SJSA1 (cell line): ENCODE measurements around the gene ALG9. TPM values are rescaled to one million over a fixed set of nuclear protein-coding genes. Genes with fewer than 3 reads are reported as not detected.

Experiments used
- DNase-seq, 2 experiments: peaks; one replicate each; pipeline ENCODE4 v3.0.0-alpha.2; 2015 to 2020; ENCODE audit warnings: low spot score in 2 of 2, low read depth in 1 of 2
- H3K27ac ChIP-seq: fragments of 250-450 bp; sonication (Bioruptor Pico); 2 replicates; pipeline ENCODE4 v1.5.1; 2020; ENCODE audit warnings: mild to moderate bottlenecking, moderate library complexity
- H3K27me3 ChIP-seq: fragments of 250-450 bp; sonication (Bioruptor Pico); replicated peaks from 2 replicates; pipeline ENCODE4 v1.5.1; 2020; ENCODE audit warnings: mild to moderate bottlenecking, moderate library complexity
- H3K36me3 ChIP-seq: fragments of 250-450 bp; sonication (Bioruptor Pico); 2 replicates; pipeline ENCODE4 v1.5.1; 2020; ENCODE audit warnings: mild to moderate bottlenecking
- H3K4me1 ChIP-seq: fragments of 250-450 bp; sonication (Bioruptor Pico); replicated peaks from 2 replicates; pipeline ENCODE4 v1.6.1; 2021; ENCODE audit warnings: mild to moderate bottlenecking
- H3K4me3 ChIP-seq: fragments of 250-450 bp; sonication (Bioruptor Pico); 2 replicates; pipeline ENCODE4 v1.5.1; 2020; ENCODE audit warnings: mild to moderate bottlenecking
- H3K9me3 ChIP-seq: fragments of 250-450 bp; sonication (Bioruptor Pico); replicated peaks from 2 replicates; pipeline ENCODE4 v1.5.1; 2020; ENCODE audit warnings: mild to moderate bottlenecking
- total RNA-seq: library from RNA; depleted of rRNA; stranded (reverse); fragments of >200 nt; shearing (Covaris generic); gene quantifications from 2 replicates; pipeline ENCODE4 v1.2.3, GENCODE V29; 2014; rRNA removed

The ALG9 gene
- total RNA-seq, 1 experiment from 2014 or later: 24.9 TPM

DNA sequence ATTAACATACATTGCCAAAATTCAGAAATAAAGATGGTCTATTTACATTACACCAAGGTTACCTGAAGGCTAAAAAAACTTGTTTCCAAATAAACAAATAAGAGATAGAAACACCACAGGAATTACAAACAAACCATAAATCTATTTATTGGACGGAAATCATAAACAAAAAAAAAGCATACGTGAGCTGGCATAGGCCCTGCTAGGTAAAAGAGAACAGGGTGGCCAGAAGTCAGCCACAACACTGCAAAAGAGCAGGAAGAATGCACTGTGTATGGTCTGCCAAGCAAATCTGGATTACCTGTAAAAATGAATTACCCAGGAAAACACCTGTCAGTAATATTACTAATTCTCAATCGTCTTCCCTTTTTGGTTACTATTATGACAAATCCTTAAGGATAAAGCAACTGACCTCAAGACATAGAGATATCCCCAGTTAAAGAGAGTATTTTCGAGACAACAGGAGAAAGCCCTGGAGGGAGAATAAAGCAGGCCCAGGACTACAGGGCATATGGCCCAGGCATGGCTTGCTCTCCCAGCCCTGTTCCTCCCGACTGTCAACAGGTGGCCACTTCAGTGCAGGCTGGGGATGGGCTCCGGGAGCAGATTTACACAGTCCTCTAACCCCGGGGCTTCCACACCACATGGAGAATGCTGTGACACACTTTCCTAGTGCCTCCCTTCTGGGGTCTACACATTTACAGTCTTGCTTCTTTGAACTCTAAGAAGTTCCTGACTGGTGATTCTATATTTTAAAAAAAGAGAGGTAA lies 123.2 kb downstream of the ALG9 start:
- Histone ChIP-seq H3K36me3 (peaks cover 51% of the 10 kb centered on the region), H3K27me3 (no peaks in the 10 kb centered on the region), H3K9me3 (no peaks in the 10 kb centered on the region), H3K4me3 (no peak overlapping the region), H3K27ac (no peak overlapping the region), H3K4me1 (peaks cover 17% of the 10 kb centered on the region)
- DNase-seq: no peak

DNA sequence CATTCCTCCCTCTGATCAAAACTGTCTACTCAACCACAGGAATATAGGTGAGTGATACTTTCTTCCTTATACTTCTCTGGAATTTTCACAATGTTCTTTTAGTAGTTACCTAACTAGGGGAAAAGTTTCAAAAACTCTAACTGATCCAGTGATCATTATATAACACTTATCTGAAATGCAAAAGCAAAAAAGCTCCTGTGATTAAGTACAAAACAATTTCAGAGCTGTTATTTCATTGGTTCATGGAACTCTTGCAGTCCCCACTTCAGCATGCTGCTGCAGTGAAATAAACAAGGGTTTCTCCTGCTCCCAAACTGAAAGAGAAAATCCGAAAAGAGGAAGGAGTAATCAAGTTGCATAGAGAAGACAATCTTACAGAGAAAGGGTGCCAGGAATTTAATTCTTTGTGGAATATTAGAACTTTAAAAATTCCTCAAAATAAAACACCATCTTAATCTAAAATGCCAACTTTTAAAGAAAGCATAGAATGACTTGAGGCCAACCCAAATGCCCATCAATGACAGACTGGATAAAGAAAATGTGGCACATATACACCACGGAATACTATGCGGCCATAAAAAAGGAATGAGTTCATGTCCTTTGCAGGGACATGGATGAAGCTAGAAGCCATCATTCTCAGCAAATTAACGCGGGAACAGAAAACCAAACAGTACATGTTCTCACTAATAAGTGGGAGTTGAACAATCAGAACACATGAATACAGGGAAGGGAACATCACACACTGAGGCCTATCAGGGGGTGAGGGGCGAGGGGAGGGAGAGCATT lies 125.5 kb downstream of the ALG9 start:
- H3K27ac ChIP-seq: peak overlapping the region; percentile 72
- H3K4me3 ChIP-seq: no peak overlapping the region
- H3K4me1 ChIP-seq: peaks cover 17% of the 10 kb centered on the region

DNA sequence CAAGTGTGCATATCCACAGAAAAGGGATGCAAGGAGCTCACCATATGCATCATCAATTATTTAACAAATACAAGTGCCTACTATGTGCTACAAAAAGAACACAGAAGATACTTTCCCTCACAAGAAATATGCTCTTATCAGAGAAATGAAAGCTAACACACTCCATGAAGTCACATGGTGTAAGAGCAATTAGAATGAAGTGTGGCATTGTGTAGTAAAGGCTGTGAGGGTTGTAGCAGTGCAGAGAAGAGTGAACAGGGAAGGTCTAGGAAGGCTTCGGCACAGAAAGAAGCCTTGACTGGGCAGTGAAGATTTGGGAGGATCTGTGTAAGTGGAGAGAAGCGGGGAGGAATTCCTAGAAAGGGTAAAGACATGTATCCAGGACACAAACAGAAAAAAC lies 127.7 kb downstream of the ALG9 start:
- Histone ChIP-seq H3K27me3 (no peaks in the 10 kb centered on the region), H3K36me3 (peaks cover 55% of the 10 kb centered on the region)

More for the DNA sequence above, 125.5 kb downstream of the ALG9 start:
- Histone ChIP-seq H3K36me3 (peaks cover 59% of the 10 kb centered on the region), H3K9me3 (no peaks in the 10 kb centered on the region), H3K27me3 (no peaks in the 10 kb centered on the region)
- no peak for DNase-seq

DNA sequence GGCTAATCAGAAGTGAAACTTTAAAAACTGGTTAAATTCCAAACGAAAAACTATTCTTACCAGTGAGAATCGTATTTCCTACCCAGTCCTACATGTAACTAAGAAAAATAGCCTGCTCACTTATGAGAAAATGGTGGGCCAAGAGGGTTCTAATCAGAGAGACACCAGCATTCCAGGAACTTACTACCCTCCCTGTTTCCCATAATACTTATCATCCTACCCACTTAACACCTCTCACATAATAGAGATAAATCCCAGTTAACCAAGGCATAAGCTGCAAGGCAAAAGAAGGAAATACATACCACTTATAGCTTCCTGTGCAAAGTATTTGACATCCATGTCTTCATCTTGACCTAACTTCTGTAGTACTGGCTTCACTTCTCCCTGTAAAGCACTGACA lies 129.6 kb downstream of the ALG9 start:
- no peak for DNase-seq
- H3K36me3 ChIP-seq: peaks cover 45% of the 10 kb centered on the region
- H3K27ac ChIP-seq: no peak overlapping the region
- peaks cover 20% of the 10 kb centered on the region for H3K4me1 ChIP-seq
- no peak overlapping the region for H3K4me3 ChIP-seq
- no peaks in the 10 kb centered on the region for H3K27me3 ChIP-seq
- H3K9me3 ChIP-seq: no peaks in the 10 kb centered on the region

More for the DNA sequence above, 127.7 kb downstream of the ALG9 start:
- no peak overlapping the region for H3K4me3 ChIP-seq
- H3K4me1 ChIP-seq: peaks cover 17% of the 10 kb centered on the region
- DNase-seq: no peak
- no peak overlapping the region for H3K27ac ChIP-seq
- no peaks in the 10 kb centered on the region for H3K9me3 ChIP-seq

DNA sequence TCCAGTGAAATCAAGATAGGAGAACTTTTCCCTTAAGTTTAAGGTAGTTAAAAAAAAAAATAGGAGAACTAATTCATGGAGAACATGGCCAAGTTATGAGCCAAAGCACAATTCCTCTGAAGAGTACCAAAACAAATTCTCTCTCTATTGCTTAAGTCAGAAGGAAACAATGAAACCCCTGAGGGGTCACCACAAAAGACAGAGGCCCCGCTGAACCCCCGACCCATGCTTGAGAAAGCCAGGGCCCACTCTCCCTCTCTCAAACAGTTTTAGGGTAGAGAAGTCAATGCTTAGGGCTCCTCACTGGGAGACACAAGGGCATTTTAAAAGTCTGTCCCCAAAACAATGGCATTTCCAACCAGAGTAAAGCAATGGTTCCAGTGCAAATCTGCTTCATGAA lies 132.1 kb downstream of the ALG9 start:
- Histone ChIP-seq H3K36me3 (peaks cover 34% of the 10 kb centered on the region), H3K9me3 (no peaks in the 10 kb centered on the region), H3K27me3 (no peaks in the 10 kb centered on the region), H3K4me1 (peaks cover 27% of the 10 kb centered on the region), H3K27ac (no peak overlapping the region), H3K4me3 (no peak overlapping the region)
- DNase-seq: no peak

DNA sequence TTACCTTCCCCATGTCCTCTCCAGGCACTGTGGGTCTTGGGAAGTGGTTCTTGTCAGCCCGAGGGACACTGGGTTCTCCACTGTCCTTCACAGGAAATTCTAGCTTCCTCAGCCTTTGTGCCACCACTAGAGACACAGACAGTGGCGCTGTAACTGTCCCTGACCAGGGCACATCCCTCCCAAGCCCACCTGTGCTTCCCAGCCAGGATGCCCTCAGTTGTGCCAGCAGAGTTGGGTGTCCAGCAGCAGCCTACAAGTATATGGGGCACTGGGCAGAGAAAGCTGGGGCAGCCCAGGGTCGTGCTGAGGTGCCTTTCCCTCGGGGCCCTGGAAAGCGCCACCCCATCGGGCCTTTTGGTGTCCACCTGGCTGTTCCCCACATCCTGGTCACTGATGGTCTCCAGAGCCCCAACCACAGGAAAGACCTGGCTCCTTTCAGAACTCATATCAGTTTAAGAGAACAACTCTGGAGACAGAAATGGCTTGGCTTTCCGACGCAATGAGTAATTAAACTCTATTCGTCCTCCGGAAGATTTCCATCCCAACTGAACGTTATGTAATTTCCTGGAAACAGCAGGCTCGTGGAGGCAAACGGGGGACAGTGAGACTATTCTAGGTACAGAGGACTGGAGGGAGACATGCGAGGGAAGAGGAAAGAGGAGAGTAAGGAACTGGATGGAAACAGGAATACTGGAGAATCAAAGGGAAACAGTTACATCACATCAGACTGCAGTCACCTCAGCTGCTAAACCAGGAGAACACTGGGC lies 133.8 kb downstream of the ALG9 start:
- H3K4me1 ChIP-seq: peaks cover 44% of the 10 kb centered on the region
- DNase-seq: no peak

DNA sequence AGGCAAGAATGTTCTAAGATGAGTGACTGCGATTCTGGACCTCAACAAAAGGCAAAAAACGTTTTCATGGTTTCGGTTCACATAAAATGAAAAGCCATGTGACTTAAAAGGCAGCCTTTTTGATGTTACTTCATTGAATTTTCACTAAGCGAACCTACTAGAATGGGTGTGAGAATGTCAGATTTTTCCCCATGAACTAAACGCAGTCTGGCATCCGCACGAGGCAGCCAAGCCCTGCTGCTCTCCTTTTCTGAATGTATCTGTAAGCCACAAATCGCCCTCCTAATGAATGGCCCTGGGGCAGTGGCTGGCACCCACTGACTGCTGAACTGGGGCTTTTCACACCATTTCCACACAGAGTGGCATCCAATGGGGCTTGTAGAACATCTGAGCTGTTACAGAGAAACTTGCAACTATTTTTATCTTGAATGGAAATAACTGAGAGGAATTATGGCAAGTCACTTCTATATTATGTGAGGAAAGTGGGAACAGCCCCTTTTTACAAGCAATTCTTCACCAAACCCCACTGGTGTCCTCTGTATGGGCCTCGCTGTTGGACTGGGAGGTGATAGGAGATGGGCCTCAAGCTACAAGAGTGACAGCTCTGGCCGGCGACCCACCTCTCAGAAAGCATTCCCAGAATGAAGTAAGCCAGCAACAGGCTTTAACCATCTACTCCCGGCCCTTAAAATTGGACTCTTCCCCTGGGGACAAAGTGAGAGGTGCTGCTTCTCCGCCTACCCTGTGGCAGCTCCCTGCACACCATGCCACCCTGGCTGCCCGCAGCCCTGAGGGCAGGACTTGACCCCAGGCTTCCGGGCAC lies 134.5 kb downstream of the ALG9 start:
- H3K36me3 ChIP-seq: peaks cover 16% of the 10 kb centered on the region
- H3K27me3 ChIP-seq: no peaks in the 10 kb centered on the region
- H3K9me3 ChIP-seq: no peaks in the 10 kb centered on the region
- DNase-seq: no peak
- no peak overlapping the region for H3K4me3 ChIP-seq
- peak overlapping the region; percentile 95 for H3K27ac ChIP-seq
- peaks cover 48% of the 10 kb centered on the region for H3K4me1 ChIP-seq

More for the DNA sequence above, 133.8 kb downstream of the ALG9 start:
- H3K36me3 ChIP-seq: peaks cover 23% of the 10 kb centered on the region
- H3K27me3 ChIP-seq: no peaks in the 10 kb centered on the region
- no peaks in the 10 kb centered on the region for H3K9me3 ChIP-seq
- H3K4me3 ChIP-seq: no peak overlapping the region
- H3K27ac ChIP-seq: no peak overlapping the region

Other genes with a start within 250 kb of the ALG9 start
- 29.7 and 40.8 TPM in 2 replicates for gene PPP2R1B, start 105.2 kb downstream of the ALG9 start, total RNA-seq
- gene FDXACB1, start 7.6 kb upstream of the ALG9 start, total RNA-seq: 2.5 and 3.7 TPM in 2 replicates
- gene CFAP68, start 8.0 kb upstream of the ALG9 start, total RNA-seq: 1.7 and 8.6 TPM in 2 replicates
- gene CRYAB, start 40.2 kb upstream of the ALG9 start, total RNA-seq: 0.97 and 3.1 TPM in 2 replicates
- gene HSPB2, start 41.2 kb upstream of the ALG9 start, total RNA-seq: not detected in 2 replicates
- gene C11orf52, start 47.3 kb upstream of the ALG9 start, total RNA-seq: not detected in 2 replicates
- gene DIXDC1, start 65.8 kb upstream of the ALG9 start, total RNA-seq: 8.4 and 10.3 TPM in 2 replicates
- 18.4 and 26.6 TPM in 2 replicates for gene DLAT, start 153.8 kb upstream of the ALG9 start, total RNA-seq
- gene PIH1D2, start 202.4 kb upstream of the ALG9 start, total RNA-seq: 0.19 and 2.6 TPM in 2 replicates
- gene NKAPD1, start 202.7 kb upstream of the ALG9 start, total RNA-seq: 13.5 and 24.4 TPM in 2 replicates
- 36.3 and 40.8 TPM in 2 replicates for gene TIMM8B, start 215.2 kb upstream of the ALG9 start, total RNA-seq
- 52.2 and 92.2 TPM in 2 replicates for gene SDHD, start 215.3 kb upstream of the ALG9 start, total RNA-seq